Breast epithelium (tissue), 3 donors: ENCODE data around the gene SNX1.

Experiments used
- POLR2A ChIP-seq: fragments of 450-650 bp; IDR thresholded peaks from one replicate; pipeline ENCODE4 v1.6.1; 2016; ENCODE audit warnings: antibody characterized with exemption, mild to moderate bottlenecking, moderate library complexity
- TF ChIP-seq, protein P1 (sequence below), 3 donors: fragments of 450-650 bp; IDR thresholded peaks; one replicate each; pipeline ENCODE4 v1.5.1; 2016 to 2017; ENCODE audit warnings: antibody characterized with exemption in 3 of 3, mild to moderate bottlenecking in 3 of 3, moderate library complexity in 3 of 3

DNA sequence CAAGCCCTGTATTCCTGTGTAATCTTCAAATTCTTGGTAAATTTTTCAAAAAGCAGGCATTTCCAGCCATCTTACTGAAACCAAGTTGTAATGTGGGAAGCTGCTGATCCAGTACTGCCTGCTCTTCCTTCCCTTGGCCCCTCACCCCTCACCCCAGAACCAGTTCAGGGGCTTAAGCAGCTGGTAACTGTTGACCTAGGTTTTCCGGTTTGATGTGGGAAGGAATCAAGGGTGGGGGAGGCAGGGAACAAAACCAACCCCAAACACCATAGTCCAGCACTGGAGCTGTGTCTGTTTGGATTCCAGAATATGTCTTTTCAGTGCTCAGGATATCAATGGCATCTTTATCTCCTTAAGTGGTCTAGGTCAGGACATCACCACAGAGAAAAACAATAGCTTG is 26.7 kb downstream of the SNX1 start:
- TF ChIP-seq, protein P1, sequence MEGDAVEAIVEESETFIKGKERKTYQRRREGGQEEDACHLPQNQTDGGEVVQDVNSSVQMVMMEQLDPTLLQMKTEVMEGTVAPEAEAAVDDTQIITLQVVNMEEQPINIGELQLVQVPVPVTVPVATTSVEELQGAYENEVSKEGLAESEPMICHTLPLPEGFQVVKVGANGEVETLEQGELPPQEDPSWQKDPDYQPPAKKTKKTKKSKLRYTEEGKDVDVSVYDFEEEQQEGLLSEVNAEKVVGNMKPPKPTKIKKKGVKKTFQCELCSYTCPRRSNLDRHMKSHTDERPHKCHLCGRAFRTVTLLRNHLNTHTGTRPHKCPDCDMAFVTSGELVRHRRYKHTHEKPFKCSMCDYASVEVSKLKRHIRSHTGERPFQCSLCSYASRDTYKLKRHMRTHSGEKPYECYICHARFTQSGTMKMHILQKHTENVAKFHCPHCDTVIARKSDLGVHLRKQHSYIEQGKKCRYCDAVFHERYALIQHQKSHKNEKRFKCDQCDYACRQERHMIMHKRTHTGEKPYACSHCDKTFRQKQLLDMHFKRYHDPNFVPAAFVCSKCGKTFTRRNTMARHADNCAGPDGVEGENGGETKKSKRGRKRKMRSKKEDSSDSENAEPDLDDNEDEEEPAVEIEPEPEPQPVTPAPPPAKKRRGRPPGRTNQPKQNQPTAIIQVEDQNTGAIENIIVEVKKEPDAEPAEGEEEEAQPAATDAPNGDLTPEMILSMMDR (IDR thresholded peaks at IDR 0.05) = no peak
- no peak for TF ChIP-seq POLR2A
